NT2/D1 (cell line): ENCODE data around the gene MCM8.
A peak's percentile ranks its signal among the peaks of the same experiment; 100 is the strongest.

Experiments used
- DNase-seq: peaks from one replicate; pipeline ENCODE4 v3.0.0-alpha.2; 2011; ENCODE audit warnings: low read depth, low spot score
- H3K27me3 ChIP-seq: 2 replicates; pipeline ENCODE4 v1.6.0; 2011; ENCODE audit warnings: mild to moderate bottlenecking; ENCODE audit not compliant: insufficient read length, insufficient read depth
- H3K36me3 ChIP-seq: 2 replicates; pipeline ENCODE4 v1.6.1; 2011; ENCODE audit warnings: mild to moderate bottlenecking, low read length, mixed read lengths; ENCODE audit not compliant: insufficient read depth, insufficient read length
- H3K4me1 ChIP-seq: 2 replicates; pipeline ENCODE4 v1.5.1; 2011; ENCODE audit not compliant: insufficient read depth, insufficient read length
- H3K4me3 ChIP-seq: 2 replicates; pipeline ENCODE4 v1.5.1; 2011; ENCODE audit warnings: low read depth; ENCODE audit not compliant: insufficient read length
- H3K9ac ChIP-seq: 2 replicates; pipeline ENCODE4 v1.6.0; 2011; ENCODE audit warnings: low read depth; ENCODE audit not compliant: insufficient read length
- H3K9me3 ChIP-seq: 2 replicates; pipeline ENCODE4 v1.5.1; 2011; ENCODE audit warnings: mild to moderate bottlenecking, low read length; ENCODE audit not compliant: insufficient read depth
- SUZ12 ChIP-seq: IDR thresholded peaks from 2 replicates; pipeline ENCODE4 v1.6.1; 2011; ENCODE audit not compliant: insufficient read length, insufficient read depth; ENCODE audit errors: extremely low read depth
- YY1 ChIP-seq: IDR thresholded peaks from 2 replicates; pipeline ENCODE4 v1.6.1; 2011; ENCODE audit not compliant: insufficient read length, insufficient read depth
- ZNF274 ChIP-seq: IDR thresholded peaks from 2 replicates; pipeline ENCODE4 v1.6.1; 2011; ENCODE audit warnings: mild to moderate bottlenecking, low read depth, low read length

The MCM8 gene

GRCh38 chr20:5947276-5947675 lies 3.2 kb upstream of the MCM8 start:
- no peak for DNase-seq
- Histone ChIP-seq H3K9me3 (no peaks in the 10 kb centered on the region), H3K27me3 (no peaks in the 10 kb centered on the region), H3K4me1 (no peaks in the 10 kb centered on the region), H3K4me3 (no peak overlapping the region), H3K9ac (no peak overlapping the region), H3K36me3 (peaks cover 66% of the 10 kb centered on the region)
- TF ChIP-seq ZNF274 (no peak), SUZ12 (no peak), YY1 (no peak)

DNA sequence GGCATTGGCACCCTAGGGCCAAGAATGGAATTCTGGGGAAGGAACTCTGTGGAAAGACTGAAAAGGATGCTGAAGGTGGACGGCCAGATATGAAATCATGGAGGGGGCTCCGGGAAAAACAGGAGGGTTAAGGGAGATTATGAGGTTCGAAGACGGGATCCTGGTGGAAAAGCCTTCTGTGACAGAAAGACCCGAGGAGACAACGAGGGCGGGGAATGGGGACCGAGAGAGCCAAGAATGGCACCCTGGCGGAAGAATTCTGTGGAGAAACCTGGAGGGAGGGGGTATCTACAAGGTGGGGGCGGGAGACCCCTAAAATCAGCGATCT lies 545 bp upstream of the MCM8 start:
- no peaks in the 10 kb centered on the region for H3K9me3 ChIP-seq
- peak overlapping the region; percentile 84 for H3K4me3 ChIP-seq
- peaks cover 64% of the 10 kb centered on the region for H3K36me3 ChIP-seq
- no peaks in the 10 kb centered on the region for H3K27me3 ChIP-seq
- H3K4me1 ChIP-seq = no peaks in the 10 kb centered on the region
- TF ChIP-seq SUZ12 (no peak), YY1 (no peak), ZNF274 (no peak)
- DNase-seq = no peak
- H3K9ac ChIP-seq = peak overlapping the region; percentile 91

- Histone ChIP-seq H3K9ac (no peak overlapping the region), H3K4me1 (no peaks in the 10 kb centered on the region), H3K36me3 (peaks cover 49% of the 10 kb centered on the region), H3K9me3 (no peaks in the 10 kb centered on the region), H3K27me3 (peaks cover 36% of the 10 kb centered on the region), H3K4me3 (no peak overlapping the region)
- no peak for DNase-seq
- no peak for TF ChIP-seq SUZ12
- TF ChIP-seq ZNF274 = no peak
These were observed 17.0 kb downstream of the MCM8 start for GRCh38 chr20:5967469-5967868.

DNA sequence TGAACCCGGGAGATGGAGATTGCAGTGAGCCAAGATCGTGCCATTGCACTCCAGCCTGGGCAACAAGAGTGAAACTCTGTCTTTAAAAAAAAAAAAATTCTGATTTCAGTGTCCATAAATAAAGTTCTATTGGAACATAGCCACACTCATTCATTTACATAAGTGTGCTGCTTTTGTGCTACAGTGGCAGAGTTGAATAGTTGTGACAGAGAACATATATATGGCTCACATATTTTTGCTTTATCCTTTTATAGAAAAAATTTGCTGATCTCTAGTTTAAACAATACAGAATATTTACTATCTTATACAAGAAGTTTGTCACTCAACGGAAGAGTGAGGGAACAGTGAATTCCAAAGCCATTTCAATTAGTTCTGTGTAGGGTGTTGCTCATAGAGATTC lies 18.0 kb downstream of the MCM8 start:
- TF ChIP-seq YY1 (no peak), SUZ12 (no peak), ZNF274 (no peak)
- no peak for DNase-seq
- Histone ChIP-seq H3K4me3 (no peak overlapping the region), H3K9me3 (no peaks in the 10 kb centered on the region), H3K9ac (no peak overlapping the region), H3K27me3 (peaks cover 36% of the 10 kb centered on the region), H3K4me1 (no peaks in the 10 kb centered on the region), H3K36me3 (peaks cover 55% of the 10 kb centered on the region)

DNA sequence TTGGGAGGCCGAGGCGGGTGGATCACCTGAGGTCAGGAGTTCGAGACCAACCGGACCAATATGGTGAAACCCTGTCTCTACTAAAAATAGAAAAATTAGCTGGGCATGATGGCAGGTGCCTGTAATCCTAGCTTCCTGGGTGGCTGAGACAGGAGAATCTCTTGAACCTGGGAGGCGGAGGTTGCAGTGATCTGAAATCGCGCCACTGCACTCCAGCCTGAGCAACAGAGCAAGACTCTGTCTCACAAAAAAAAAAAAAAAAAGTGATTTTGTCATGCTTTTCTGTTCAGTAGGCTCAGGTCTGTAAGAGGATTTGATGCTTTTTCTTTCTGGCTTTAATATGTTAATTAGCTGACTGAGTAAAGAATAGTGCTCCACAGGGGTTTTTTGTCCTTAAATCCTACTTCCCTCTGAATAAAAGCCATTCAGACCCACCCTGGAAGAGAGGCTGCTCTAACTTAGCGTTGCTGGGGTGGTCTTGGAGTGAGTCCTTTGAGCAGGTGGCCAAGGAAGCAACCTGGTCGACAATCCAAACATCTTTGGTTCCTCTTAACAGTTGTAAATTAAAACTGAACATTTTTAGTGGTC lies 19.0 kb downstream of the MCM8 start:
- H3K9me3 ChIP-seq = no peaks in the 10 kb centered on the region
- peaks cover 60% of the 10 kb centered on the region for H3K36me3 ChIP-seq

DNA sequence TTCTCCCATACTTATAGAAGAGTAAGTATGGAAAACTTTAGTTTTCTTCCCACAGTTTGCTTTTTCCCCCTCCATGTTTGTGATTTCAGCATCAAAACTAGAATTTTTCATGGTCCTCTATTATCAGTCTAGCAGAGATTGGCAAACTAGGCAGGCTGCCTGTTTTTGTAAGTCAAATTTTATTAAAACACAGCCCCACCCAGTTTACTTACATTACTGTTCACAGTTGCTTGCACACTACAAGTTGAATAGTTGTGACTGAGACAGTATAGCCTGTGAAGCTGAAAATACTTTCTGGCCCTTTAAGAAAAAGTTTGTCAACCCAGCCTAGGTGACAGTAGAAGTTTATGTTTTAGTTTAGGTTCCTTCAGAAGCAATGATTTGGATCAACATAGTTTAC lies 19.5 kb downstream of the MCM8 start:
- no peak overlapping the region for H3K9ac ChIP-seq
- TF ChIP-seq ZNF274 (no peak), YY1 (no peak), SUZ12 (no peak)
- H3K4me3 ChIP-seq = no peak overlapping the region
- H3K9me3 ChIP-seq = no peaks in the 10 kb centered on the region
- peaks cover 65% of the 10 kb centered on the region for H3K36me3 ChIP-seq
- no peaks in the 10 kb centered on the region for H3K4me1 ChIP-seq
- peaks cover 36% of the 10 kb centered on the region for H3K27me3 ChIP-seq
- no peak for DNase-seq

More for the DNA sequence above, 19.0 kb downstream of the MCM8 start:
- TF ChIP-seq SUZ12 (no peak), YY1 (no peak)
- H3K27me3 ChIP-seq = peaks cover 36% of the 10 kb centered on the region
- H3K4me1 ChIP-seq = no peaks in the 10 kb centered on the region
- no peak overlapping the region for H3K9ac ChIP-seq
- no peak overlapping the region for H3K4me3 ChIP-seq
- peak; percentile 89 for DNase-seq

DNA sequence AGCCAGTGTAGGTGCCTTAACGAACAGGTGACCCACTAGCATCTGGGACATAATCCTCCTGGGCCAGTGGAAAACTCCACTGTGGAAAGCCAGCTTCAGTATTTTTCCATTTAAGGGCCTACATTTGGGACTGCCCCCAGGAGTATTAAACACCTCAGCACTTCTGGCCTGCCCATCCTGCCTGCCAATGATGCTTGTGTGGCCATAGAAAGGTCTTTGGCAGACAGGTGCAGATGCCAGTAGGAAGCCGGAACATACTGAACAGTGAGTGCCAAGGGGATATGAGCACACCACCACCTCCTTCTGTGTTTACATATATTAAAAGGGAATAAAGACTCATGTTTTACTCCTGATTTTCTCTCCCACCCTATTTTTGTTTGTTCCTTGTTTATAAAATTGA lies 19.9 kb downstream of the MCM8 start:
- TF ChIP-seq ZNF274 = no peak
- no peak for TF ChIP-seq SUZ12
- no peak for TF ChIP-seq YY1
- Histone ChIP-seq H3K9me3 (no peaks in the 10 kb centered on the region), H3K4me1 (no peaks in the 10 kb centered on the region), H3K27me3 (peaks cover 36% of the 10 kb centered on the region), H3K4me3 (no peak overlapping the region), H3K9ac (no peak overlapping the region), H3K36me3 (peaks cover 65% of the 10 kb centered on the region)
- DNase-seq = no peak
